ENCODE measurements around the gene TMC6. TPM values are rescaled to one million over a fixed set of nuclear protein-coding genes. Genes with fewer than 3 reads are reported as not detected.
A peak's percentile ranks its signal among the peaks of the same experiment; 100 is the strongest.
"Not testable (repeated sequence)": the region's sequence is repeated elsewhere in the genome, so short reads cannot be mapped to it uniquely, and the experiment has no call there.

TMC6 gene
- total RNA-seq, 1 donor from 2014 or later, result 151 TPM

- DNase-seq (ENCODE audit: low spot score), result no peak
Observed at GRCh38 chr17:78159575-78160158, 31.1 kb upstream of the TMC6 start.

GRCh38 chr17:78154903-78155811 is 26.6 kb upstream of the TMC6 start:
- no peak for DNase-seq (ENCODE audit: low spot score)

- no peak for DNase-seq (ENCODE audit: low spot score)
Observed at GRCh38 chr17:78151514-78152008, 23.0 kb upstream of the TMC6 start.

- DNase-seq (ENCODE audit: low spot score), result no peak
Observed at GRCh38 chr17:78148286-78149016, 19.9 kb upstream of the TMC6 start.

GRCh38 chr17:78147315-78147998 is 18.9 kb upstream of the TMC6 start:
- no peak for DNase-seq (ENCODE audit: low spot score)

GRCh38 chr17:78146881-78147280 is 18.3 kb upstream of the TMC6 start:
- DNase-seq (ENCODE audit: low spot score), result no peak

GRCh38 chr17:78146471-78146869 is 17.9 kb upstream of the TMC6 start:
- DNase-seq (ENCODE audit: low spot score), result no peak

GRCh38 chr17:78144736-78145641 is 16.4 kb upstream of the TMC6 start:
- no peak for DNase-seq (ENCODE audit: low spot score)

- DNase-seq (ENCODE audit: low spot score), result peak; percentile 88
Observed at GRCh38 chr17:78144147-78144719, 15.7 kb upstream of the TMC6 start.

GRCh38 chr17:78143214-78144146 is 14.9 kb upstream of the TMC6 start:
- no peak for DNase-seq (ENCODE audit: low spot score)

- DNase-seq (ENCODE audit: low spot score), result no peak
Observed at GRCh38 chr17:78142119-78142861, 13.7 kb upstream of the TMC6 start.

GRCh38 chr17:78141437-78142118 is 13.0 kb upstream of the TMC6 start:
- no peak for DNase-seq (ENCODE audit: low spot score)

GRCh38 chr17:78140169-78141051 is 11.9 kb upstream of the TMC6 start:
- DNase-seq (ENCODE audit: low spot score), result peak; percentile 96

- not testable (repeated sequence) for DNase-seq (ENCODE audit: low spot score)
Observed at GRCh38 chr17:78139861-78140168, 11.3 kb upstream of the TMC6 start.

- DNase-seq (ENCODE audit: low spot score), result no peak
Observed at GRCh38 chr17:78138204-78139060, 9.9 kb upstream of the TMC6 start.

All from ureter (tissue), 1 donor.